Posterior vena cava (tissue), 2 donors: Measurements from ENCODE around the gene PLXNA4. TPM values are rescaled to one million over a fixed set of nuclear protein-coding genes. Genes with fewer than 3 reads are reported as not detected.

Experiments used
- DNase-seq: peaks from one replicate; pipeline ENCODE4 v3.0.0-alpha.2; 2020; ENCODE audit warnings: low spot score
- intact Hi-C, 2 donors: fragments of 100-400 bp; cut with DNase I; formaldehyde crosslinking; loops; one replicate each; pipeline versions ENCODE4 v1.14.1 to v1.14.2; 2022 to 2023
- total RNA-seq, 2 donors: library from RNA; stranded (reverse); fragmentation: NEBNext Ultra II Directional; extraction: Animal tissue kit (Norgen Biotek cat#: 25700); gene quantifications; one replicate each; pipeline ENCODE4 v1.2.1, GENCODE V29; 2021
- donor health status: DM: yes; HTN: yes; CAD: no.
- donor health status: DM: yes; HTN: yes; CAD: no.

Gene PLXNA4
- total RNA-seq, 2 donors from 2014 or later = 24.9 to 61.2 TPM

DNA sequence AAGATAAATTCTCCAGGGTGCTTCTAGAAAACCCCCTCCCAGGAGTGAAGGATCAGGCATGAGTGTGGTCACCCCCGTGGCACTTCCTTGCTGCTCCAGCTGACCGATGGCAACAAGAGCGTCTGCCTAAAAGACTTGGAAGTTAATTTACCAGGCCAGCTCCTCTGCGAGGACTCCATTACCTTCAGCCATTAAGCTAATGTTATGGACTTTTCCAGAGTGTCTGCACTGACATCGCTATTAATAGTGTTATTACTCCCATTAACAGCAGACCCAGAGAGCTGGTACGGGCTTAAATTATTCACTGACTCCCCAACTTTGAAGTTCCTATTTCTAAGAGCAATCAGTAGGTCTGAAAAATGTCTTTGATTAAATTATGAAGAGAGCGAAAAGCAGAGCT lies 345.8 kb downstream of the PLXNA4 start:
- DNase-seq = no peak
- intact Hi-C loops = loop anchor here in 1 of 2 donors (10.0 kb wide), 1 partner anchor 286 kb away; no protein-coding TSS in a partner anchor

DNA sequence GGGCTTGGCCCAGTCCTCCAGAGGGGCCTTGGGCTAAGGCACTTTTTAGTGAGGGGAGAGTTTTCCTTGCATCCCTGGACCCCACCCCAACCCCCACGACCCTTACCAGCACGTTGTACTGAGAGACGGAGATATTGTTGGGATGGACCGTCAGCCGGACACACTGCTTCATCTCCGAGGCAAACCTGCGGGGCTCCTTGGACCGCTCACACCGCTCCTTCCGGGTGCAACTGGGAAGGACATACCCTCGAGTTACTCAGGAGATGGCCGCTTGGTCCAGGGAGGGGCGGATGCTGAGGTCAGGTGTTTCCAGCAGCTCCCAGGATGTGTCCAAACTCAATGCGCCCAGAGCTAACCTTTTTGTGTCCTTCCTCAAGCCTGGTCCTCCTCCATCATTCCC lies 348.0 kb downstream of the PLXNA4 start:
- intact Hi-C loops = no loop called here
- DNase-seq = no peak

DNA sequence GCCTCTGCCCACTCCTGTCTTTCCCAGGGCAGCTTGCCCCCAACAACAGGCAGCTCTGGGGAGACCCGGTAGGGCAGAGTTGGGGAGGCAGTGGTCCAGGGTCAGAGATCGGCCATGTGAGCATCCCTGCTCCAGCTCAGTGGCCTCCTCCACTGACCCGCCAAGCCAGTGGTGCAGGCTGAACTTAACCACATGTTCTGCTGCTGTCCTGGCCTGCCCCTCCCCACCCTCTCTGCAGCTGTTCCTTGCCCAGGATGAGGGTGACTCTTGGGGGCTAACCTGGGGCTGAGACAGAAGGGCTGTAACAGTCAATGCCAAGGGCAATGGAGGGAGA lies 349.3 kb downstream of the PLXNA4 start:
- DNase-seq = peak; percentile 40
- intact Hi-C loops = no loop called here

DNA sequence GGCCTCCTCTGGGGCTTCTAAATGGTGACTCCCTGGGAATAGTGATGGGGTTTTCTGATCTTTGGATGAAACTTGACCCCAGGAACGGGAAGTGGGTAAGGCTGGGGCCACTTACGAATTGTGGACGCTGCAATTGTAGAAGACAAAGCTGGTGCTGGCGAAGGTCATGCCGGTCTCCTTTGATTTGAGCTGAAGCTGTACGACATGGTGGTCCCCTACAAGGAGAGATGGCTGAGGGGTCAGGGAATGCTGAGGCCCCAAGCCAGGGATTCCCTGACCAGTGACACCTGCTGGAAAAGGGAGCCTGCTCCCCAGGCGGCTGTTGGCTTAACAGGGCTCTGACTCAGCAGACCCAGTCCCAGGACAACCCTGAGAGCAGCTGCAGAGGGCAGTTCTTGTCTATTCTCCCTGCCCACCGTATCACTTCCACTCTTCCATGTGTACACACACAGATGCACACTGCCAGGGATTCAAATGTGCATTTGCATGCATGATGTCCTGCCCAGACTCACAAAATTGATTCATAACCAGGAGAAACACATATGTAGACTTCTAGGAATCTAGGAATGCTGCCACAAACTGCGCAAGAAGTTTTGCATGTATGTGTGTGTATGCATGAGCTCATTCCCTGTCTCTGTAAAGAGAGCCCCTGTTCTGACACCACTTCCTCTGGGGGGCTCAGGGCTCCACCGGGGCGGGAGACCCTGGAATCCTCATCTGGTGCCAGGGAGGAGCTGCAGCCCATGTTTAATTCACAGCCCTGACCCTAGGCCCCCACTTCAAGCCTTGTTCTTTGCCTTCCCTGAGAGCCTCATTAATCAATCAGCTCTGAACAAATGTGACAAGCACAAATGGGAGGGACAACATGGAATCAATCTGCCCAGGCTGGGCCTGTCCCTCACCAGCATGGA lies 350.0 kb downstream of the PLXNA4 start:
- intact Hi-C loops = no loop called here

DNA sequence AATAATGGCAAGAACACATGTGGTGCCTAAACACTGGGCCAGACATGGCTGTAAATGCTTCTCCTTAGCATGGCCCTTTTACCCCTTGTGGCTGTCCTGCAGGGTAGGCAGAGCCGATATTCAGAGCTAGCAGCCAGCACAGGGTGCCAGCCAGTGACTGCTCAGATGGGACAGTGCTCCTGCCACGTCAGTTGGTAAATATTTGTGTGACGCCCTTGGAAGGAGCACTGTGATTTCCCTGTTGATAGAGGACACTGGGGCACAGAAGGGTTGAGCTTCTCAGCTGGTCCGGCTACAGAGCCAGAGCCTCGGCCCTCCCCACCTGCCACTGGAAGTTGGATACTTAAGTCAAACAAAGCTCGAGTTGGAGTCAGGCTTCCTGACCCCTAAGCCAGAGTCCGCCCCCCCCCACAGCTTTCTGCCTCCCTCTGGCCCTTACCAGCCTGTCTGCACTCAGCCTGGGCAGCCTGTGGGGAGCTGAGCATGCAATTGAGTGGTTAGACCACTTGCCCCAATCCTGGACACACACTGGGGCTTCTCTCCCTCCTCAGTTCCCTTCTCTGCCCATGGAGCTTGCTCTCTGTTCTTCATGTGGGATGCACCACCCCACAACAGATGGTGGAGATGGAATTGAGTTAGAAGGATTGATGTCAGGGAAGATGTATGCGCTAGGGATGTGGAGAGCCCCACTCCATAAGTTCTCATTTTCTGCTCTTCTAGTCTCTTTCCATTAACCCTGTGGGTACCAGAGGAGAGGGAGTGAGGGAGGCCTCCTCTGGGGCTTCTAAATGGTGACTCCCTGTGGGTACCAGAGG lies 350.8 kb downstream of the PLXNA4 start:
- intact Hi-C loops = no loop called here
- no peak for DNase-seq

More for the DNA sequence above, 350.0 kb downstream of the PLXNA4 start:
- peak; percentile 26 for DNase-seq

DNA sequence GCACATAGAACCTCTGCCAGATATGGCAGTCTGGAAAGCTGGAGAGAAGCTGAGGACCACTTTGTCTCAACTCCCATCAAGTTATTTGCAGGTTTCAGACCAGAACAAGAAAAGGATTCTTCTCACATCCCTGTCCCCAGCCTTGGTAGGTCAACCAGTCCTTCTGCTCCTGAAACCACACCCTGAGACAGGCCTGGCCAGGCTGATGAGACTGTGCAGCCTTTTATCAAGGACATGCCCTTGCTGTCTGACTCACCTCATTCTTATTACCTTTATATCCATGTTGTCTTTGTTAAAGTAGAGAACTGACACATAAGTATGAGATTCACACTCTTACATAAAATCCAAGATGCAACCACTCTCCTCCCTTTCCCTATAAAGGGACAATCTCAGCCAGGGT lies 354.9 kb downstream of the PLXNA4 start:
- intact Hi-C loops = no loop called here
- DNase-seq = no peak

DNA sequence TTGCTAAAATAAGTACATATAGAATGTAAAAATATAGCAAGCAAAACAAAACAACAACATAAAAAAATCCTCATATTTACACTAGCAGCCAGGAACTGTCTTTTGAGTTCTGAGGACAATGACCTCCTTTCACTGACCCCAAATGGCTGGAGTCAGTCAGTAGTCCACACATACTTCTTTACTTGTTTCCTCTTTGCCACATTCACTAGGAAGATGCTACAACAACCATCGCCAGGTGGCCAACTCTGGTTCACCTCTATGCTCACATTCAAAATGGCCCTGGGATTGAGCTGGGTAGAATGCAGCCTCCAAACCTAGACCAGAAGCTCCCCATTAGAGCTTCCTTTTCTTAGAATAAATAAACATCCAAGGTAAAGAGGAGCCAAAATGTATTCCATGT lies 356.2 kb downstream of the PLXNA4 start:
- intact Hi-C loops = no loop called here
- no peak for DNase-seq

DNA sequence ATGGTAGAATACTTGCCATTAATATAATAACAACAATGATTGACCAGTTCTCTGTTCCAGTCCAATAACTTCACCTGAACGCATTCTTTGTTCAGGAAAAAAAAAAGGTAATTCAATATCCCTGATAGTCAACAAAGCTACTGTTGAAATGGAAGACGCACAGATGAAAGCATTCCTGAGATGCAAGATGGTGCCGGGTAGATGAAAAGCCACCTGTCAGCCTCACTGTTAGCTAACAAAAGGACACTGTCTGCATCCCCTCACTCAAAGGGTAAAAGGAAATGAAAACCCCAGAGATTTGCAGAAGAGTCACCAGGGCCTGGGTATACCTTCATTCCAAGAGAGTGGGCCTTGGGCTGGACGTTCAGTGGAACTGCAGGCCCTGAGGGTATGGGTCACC lies 357.4 kb downstream of the PLXNA4 start:
- DNase-seq = no peak
- intact Hi-C loops = no loop called here

DNA sequence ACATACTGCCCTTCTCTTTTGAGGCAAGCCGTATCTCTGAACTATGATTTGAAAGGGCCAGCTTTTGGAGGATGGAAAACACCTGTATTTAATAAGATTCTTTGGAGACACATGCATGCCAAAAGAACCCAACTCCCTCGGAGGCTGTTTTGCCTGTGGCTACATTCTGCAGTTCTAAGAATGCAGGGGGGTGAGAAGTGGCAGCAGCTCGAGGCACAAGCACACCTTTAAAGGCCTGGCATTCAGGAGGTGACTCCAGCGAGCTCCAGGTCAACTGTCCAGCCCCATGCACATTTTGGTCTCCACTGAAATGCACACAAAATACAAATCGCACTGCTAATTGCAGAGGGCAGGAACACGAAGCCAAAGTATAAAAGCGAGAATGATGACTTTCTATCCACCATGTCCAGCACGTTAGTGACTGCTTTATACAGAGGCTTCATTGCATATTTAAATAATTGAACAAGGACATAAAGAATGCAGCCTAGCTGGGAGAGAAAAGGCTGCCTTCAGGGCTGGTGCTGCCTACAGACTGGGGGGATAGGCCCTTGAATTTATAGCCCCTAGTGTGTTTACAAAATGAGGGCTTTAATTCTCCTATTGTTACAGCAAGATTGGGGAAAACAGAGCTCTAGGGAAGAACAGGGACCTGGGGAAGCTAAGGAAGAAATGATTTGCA lies 359.3 kb downstream of the PLXNA4 start:
- intact Hi-C loops = no loop called here
- DNase-seq = no peak

DNA sequence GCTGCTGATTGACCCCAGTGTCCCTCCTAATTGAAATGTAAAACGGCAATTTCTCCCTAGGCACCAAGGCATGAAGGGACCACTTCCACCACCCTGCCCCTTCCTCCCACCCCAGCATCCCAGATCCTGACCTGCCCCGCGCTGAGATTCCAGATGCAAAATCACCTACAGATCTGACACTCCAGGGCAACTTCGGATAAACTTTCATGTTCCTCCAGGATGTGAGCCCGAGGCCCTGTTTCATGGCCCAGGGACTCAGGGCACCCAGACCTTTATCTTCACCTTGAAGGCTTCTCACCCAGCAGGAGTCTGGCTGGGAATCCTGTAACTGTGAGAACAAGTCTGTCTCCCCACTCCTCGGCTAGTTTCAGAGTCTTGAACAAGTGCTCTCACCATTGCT lies 361.8 kb downstream of the PLXNA4 start:
- intact Hi-C loops = no loop called here
- no peak for DNase-seq

DNA sequence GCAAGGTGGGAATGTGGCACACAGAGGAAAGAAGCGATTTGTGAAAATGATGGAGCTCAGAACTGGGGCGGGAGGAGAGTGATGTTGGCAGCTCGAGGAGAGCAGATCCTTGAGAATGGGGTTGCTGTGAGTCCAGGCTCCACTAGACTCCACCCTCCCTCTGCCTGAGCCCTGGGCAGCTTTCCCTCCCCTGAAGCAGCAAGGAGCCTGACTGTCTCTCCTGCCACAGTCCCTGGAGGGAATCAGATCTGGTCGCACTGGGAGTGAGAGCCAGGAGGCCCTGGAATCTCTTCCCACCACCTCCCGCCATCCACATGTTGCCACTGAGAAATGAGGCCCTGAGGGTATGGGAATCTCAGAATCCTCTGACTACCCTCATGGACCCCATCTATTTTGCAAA lies 362.7 kb downstream of the PLXNA4 start:
- intact Hi-C loops = no loop called here
- DNase-seq = no peak

DNA sequence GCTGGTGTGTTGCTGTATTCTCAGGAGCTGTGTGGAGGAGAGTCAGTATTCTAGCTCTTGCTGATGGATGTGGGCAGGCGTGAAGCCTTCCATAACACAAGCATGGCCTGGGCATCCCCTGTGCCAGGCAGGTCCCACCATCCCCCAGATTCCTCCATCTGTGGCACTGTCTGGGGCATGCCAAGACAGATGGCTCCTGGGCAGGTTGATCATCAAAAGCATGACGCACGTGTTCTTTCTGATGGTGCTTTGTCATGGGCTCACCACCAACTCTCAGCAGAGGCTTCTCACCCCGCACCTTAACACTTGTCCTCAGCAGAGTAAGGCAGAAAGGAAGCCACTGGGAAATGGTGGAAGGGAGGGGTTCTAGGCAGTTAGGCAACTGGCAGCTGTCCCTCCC lies 364.3 kb downstream of the PLXNA4 start:
- no peak for DNase-seq
- intact Hi-C loops = no loop called here

DNA sequence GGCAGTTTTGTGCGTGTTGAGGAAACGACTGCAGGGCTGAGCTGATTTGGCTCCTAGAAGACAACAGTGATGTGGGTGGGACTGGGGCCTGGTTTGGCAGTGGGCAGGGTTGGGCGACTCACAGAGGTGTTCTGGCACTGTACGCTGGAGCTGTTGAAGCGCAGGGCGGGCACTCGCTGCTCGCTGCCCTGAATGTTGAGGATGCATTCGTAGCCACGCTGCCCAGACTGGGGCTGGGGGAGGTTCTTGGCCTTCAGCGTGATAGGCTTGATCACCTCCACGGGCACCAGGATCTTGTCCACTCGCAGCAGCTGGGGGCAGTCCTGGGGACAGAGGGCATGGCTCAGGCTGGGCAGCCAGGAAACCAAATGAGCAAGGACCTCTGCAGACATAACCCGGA lies 365.4 kb downstream of the PLXNA4 start:
- intact Hi-C loops = no loop called here
- DNase-seq = no peak

DNA sequence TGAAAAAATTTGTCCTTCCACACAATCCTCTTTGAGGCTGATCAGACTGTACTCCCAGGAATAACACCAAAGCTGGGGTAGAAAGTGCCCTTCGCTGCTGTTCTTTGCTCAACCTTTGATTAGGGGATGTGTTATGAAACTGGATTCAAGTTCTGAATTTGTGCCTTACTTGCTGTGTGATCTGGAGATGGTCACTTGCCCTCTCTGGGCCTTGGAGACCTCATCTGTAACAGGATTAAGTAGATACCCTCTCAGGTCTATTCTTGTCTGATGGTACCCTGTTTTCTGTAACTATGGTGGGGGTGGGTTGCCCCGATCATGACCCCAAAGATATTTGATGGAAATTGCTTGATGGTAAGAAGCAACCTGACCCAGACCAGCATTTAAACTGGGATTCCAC lies 368.5 kb downstream of the PLXNA4 start:
- intact Hi-C loops = no loop called here

DNA sequence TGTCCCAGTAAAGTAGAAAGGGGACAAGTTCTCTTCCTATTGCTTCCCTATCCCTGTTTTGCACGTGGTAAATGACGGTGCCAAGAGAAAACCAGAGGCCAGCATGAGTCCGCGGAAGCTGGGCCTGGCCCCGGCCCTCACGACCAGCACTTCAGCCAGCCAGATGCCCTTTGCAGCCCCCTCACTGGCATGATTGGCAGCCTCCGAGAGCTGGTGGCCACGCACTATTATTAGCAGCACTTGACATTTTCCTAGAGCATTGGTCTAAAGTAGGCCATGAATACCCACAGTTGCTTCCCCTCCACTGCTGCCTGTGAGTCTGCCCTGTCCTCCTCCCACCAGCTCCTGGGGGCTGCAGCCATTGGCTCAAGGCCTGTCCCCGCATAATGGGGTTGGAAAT lies 369.1 kb downstream of the PLXNA4 start:
- intact Hi-C loops = no loop called here
- peak; percentile 54 for DNase-seq

More for the DNA sequence above, 368.5 kb downstream of the PLXNA4 start:
- DNase-seq = no peak

DNA sequence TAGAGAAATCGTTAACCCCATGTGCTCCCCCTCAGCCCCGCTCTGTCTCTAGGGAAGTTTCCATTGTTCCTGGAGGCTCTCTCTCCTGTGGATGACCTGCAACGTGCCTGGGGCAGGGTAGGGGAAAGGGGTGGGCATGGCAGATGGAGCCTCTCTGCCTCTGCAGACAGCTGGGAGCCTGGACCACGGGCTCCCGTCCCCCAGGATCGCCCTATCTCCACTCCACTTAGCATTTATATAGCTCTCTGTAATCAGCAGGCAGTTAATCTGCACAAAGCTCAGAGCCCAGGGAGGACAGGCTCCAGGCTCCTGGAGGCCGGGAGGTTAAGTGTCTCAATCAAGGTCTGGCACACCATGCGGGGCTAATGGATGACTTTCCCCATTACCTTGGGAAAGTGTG lies 369.7 kb downstream of the PLXNA4 start:
- intact Hi-C loops = no loop called here
- DNase-seq = peak; percentile 46

DNA sequence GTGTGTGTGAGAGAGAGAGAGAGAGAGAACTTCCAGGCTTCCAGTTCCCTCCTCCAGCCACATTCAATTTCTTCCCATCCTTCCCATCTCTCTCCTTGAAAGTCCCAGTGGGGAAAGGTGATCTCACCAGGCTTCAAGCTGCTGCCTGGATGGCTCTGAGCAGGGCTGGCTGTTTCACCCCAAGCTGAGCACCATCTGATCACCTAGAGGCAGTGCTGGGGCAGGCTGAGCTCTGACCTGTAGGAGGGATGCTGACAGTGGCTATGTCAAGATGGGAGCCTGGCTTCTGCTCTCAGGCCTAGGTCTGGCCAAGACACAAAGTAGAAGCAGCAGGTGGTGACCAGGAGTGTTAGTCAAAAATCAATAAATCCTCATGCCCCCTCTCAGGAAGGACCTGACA lies 370.8 kb downstream of the PLXNA4 start:
- intact Hi-C loops = no loop called here
- DNase-seq = peak; percentile 41

DNA sequence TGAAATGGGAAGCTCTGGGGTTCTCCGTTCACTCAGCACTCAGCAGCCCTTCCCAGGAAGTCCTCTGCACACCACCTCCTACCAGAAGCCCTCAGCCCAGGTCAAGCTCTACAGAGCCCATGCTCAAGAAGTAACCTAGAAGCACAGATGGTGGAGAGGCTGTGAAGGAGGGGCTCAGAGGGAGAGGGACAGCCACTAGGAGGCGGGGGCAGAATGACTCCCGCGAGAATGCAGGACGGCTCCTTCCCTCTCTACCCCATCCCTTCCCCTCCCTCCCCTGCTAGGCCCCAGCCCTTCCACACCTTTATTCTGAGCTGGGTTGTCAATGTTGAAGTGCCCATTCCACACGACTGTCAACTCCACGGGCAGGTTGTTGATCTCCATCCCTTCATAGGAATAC lies 373.2 kb downstream of the PLXNA4 start:
- peak; percentile 32 for DNase-seq
- intact Hi-C loops = no loop called here

DNA sequence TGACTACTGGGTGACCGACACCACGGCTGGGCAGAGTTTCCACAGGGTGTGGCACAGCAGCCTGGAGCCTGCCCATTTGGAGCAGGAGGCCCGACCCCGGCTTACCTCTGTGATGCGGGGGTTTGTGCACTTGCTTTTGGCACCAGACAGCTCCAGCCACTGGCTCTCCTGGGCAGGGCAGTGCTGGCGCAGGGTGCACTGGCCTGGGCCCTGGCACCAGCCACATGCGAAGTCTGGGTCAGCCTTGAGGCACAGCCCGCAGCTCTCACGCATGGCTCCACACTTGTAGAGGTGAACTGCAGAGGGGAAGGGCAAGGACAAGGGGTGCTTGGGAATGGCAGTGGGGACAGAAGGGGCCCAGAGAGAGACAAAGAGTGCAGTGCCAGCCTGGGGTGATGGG lies 373.7 kb downstream of the PLXNA4 start:
- DNase-seq = peak; percentile 68
- intact Hi-C loops = no loop called here

DNA sequence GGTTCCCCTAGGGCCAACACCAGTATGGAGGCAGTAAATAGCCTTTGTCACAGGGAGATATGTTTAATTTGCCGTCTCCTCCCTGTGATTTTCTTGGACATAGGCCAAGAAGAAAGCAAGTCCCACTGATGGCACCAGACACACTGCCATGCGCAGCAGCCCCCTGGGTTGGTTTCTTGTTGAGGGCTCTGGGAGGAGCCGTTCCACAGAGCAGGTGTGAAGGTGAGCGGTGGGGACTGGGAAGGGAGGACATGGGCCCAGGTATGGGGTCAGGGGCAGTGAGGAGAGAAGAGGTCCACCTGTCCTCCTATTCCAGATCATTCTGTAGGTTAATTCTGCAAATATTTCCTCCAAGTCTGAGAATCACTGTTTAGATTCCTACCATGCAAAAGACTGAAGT lies 376.1 kb downstream of the PLXNA4 start:
- DNase-seq = peak; percentile 62
- intact Hi-C loops = no loop called here
